ENCODE data around the gene MAP3K5.

Gene MAP3K5

DNA sequence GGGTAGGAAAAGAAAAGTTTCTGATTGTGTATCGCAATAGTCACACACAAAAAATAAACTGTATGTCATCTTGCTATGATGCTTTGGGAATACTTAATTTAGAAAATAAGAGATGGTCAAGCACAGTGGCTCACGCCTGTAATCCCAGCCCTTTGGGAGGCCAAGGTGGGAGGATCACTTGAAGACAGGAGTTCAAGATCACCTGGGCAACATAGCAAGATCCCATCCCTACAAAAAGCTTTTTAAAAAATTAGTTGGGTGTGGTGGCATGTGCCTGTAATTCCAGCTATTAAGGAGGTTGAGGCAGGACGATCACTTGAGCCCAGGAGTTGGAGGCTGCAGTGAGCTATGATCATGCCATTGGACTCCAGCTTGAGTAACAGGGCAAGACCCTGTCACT is 269.6 kb downstream of the MAP3K5 start:
- no peak overlapping the region for H3K18ac ChIP-seq (ENCODE audit: low read depth in 1 of 2, low read length in 2 of 2)
- H3K9ac ChIP-seq (ENCODE audit: low read length), result no peak overlapping the region
- WGBS, result 83% methylated on average over 2 of the region's 3 CpGs
- no peaks in the 10 kb centered on the region for H3K9me3 ChIP-seq (ENCODE audit: control insufficient read depth, low read length)
- H3K27ac ChIP-seq (ENCODE audit: low read length, poor library complexity, severe bottlenecking), result no peak overlapping the region
- no peak overlapping the region for H2BK5ac ChIP-seq (ENCODE audit: low read depth, low read length, poor library complexity, severe bottlenecking)
- peaks cover 5% of the 10 kb centered on the region for H3K4me1 ChIP-seq (ENCODE audit: control insufficient read depth, insufficient read depth, low read depth, low read length)
- H2BK15ac ChIP-seq (ENCODE audit: low read depth, poor library complexity, severe bottlenecking), result no peak overlapping the region
- no peak overlapping the region for H2AFZ ChIP-seq (ENCODE audit: low read depth, low read length)
- no peak overlapping the region for H3K4me3 ChIP-seq (ENCODE audit: insufficient read depth in 1 of 2, low read depth in 1 of 2, low read length in 2 of 2)
- no peaks in the 10 kb centered on the region for H3K79me1 ChIP-seq (replicated peaks; ENCODE audit: low read length, poor library complexity, severe bottlenecking)
- H2BK12ac ChIP-seq (ENCODE audit: low read length in 2 of 2), result no peak overlapping the region
- peaks cover 2 to 8% of the 10 kb centered on the region in 2 experiments for H3K27me3 ChIP-seq (ENCODE audit: control insufficient read depth in 1 of 2, insufficient read depth in 1 of 2, low read length in 2 of 2)
- H3K23ac ChIP-seq (ENCODE audit: low read length in 2 of 2), result no peak overlapping the region
- no peak overlapping the region for H3K14ac ChIP-seq (ENCODE audit: low read length in 2 of 2)
- no peak overlapping the region for H2AK5ac ChIP-seq (ENCODE audit: low read length, severe bottlenecking)
- no peaks in the 10 kb centered on the region for H3K36me3 ChIP-seq (ENCODE audit: control insufficient read depth in 1 of 2, insufficient read depth in 2 of 2, low read depth in 1 of 2, low read length in 2 of 2)
- H3K4me2 ChIP-seq (ENCODE audit: low read length, poor library complexity, severe bottlenecking), result no peak overlapping the region
- H4K8ac ChIP-seq (ENCODE audit: low read length), result no peak overlapping the region
- DNase-seq, result no peak
- H2BK120ac ChIP-seq (ENCODE audit: low read depth, low read length), result no peak overlapping the region
- H4K91ac ChIP-seq (ENCODE audit: low read length), result no peak overlapping the region
- H3K4ac ChIP-seq (ENCODE audit: low read depth in 1 of 2, low read length in 2 of 2), result no peak overlapping the region

DNA sequence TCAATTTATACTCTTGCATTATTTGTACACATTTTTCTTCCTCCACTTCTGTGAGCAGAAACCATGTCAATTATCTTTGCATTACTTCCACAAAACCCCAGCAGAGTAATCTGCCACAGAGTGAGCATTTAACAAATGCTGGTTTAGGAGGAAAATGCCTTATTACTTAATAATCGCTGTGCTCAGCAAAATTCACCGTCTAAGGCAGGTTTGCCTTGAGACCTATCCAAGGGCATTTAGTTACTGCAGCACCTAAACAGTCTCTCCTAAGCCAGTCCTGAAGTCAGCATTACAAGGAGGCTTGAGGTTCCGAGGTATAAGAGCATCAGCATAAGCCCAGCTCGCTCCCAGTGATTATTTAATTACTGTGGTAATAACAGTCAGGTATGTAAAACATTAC is 270.4 kb downstream of the MAP3K5 start:
- WGBS, result 76% methylated on average over 3 of the region's 4 CpGs
- no peak overlapping the region for H2AFZ ChIP-seq (ENCODE audit: low read depth, low read length)
- H3K9ac ChIP-seq (ENCODE audit: low read length), result no peak overlapping the region
- H3K4me1 ChIP-seq (ENCODE audit: control insufficient read depth, insufficient read depth, low read depth, low read length), result peaks cover 5% of the 10 kb centered on the region
- no peak overlapping the region for H2BK120ac ChIP-seq (ENCODE audit: low read depth, low read length)
- H3K36me3 ChIP-seq (ENCODE audit: control insufficient read depth in 1 of 2, insufficient read depth in 2 of 2, low read depth in 1 of 2, low read length in 2 of 2), result no peaks in the 10 kb centered on the region
- no peak overlapping the region for H3K4me3 ChIP-seq (ENCODE audit: insufficient read depth in 1 of 2, low read depth in 1 of 2, low read length in 2 of 2)
- DNase-seq, result no peak
- H3K4ac ChIP-seq (ENCODE audit: low read depth in 1 of 2, low read length in 2 of 2), result no peak overlapping the region
- H3K18ac ChIP-seq (ENCODE audit: low read depth in 1 of 2, low read length in 2 of 2), result no peak overlapping the region
- no peaks in the 10 kb centered on the region for H3K79me1 ChIP-seq (replicated peaks; ENCODE audit: low read length, poor library complexity, severe bottlenecking)
- H2AK5ac ChIP-seq (ENCODE audit: low read length, severe bottlenecking), result no peak overlapping the region
- no peak overlapping the region for H3K4me2 ChIP-seq (ENCODE audit: low read length, poor library complexity, severe bottlenecking)
- no peaks in the 10 kb centered on the region for H3K9me3 ChIP-seq (ENCODE audit: control insufficient read depth, low read length)
- no peak overlapping the region for H2BK15ac ChIP-seq (ENCODE audit: low read depth, poor library complexity, severe bottlenecking)
- H3K27me3 ChIP-seq (ENCODE audit: control insufficient read depth in 1 of 2, insufficient read depth in 1 of 2, low read length in 2 of 2), result peaks cover 2 to 8% of the 10 kb centered on the region in 2 experiments
- no peak overlapping the region for H3K27ac ChIP-seq (ENCODE audit: low read length, poor library complexity, severe bottlenecking)
- no peak overlapping the region for H2BK12ac ChIP-seq (ENCODE audit: low read length in 2 of 2)
- no peak overlapping the region for H4K91ac ChIP-seq (ENCODE audit: low read length)
- H3K14ac ChIP-seq (ENCODE audit: low read length in 2 of 2), result no peak overlapping the region
- no peak overlapping the region for H3K23ac ChIP-seq (ENCODE audit: low read length in 2 of 2)
- H4K8ac ChIP-seq (ENCODE audit: low read length), result no peak overlapping the region
- H2BK5ac ChIP-seq (ENCODE audit: low read depth, low read length, poor library complexity, severe bottlenecking), result no peak overlapping the region

DNA sequence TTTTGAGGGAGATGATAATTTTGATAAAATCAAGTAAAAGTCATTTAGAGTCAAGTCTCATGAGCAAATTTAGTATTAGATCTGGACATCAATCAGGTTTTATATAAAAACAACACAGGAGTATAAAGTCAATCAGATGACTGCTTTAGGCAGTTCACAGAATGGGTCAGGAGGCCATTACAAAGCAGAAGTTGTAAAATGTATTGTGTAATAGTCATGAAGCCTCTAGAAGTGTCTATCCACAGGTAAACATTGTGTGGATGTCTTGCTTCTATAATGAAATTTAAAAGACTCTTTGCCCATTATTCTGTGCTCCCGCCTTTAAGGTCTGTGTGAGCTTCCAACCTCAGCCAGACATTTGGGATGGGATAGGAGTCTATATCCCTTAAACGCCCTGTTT is 270.9 kb downstream of the MAP3K5 start:
- H4K91ac ChIP-seq (ENCODE audit: low read length), result no peak overlapping the region
- H4K8ac ChIP-seq (ENCODE audit: low read length), result no peak overlapping the region
- no peak overlapping the region for H2BK5ac ChIP-seq (ENCODE audit: low read depth, low read length, poor library complexity, severe bottlenecking)
- H3K36me3 ChIP-seq (ENCODE audit: control insufficient read depth in 1 of 2, insufficient read depth in 2 of 2, low read depth in 1 of 2, low read length in 2 of 2), result no peaks in the 10 kb centered on the region
- H2AK5ac ChIP-seq (ENCODE audit: low read length, severe bottlenecking), result no peak overlapping the region
- no peak overlapping the region for H3K27ac ChIP-seq (ENCODE audit: low read length, poor library complexity, severe bottlenecking)
- no peak overlapping the region for H3K18ac ChIP-seq (ENCODE audit: low read depth in 1 of 2, low read length in 2 of 2)
- peaks cover 5% of the 10 kb centered on the region for H3K4me1 ChIP-seq (ENCODE audit: control insufficient read depth, insufficient read depth, low read depth, low read length)
- no peak for DNase-seq
- WGBS, result 71% methylated on average over 2 of the region's 2 CpGs
- no peak overlapping the region for H2BK120ac ChIP-seq (ENCODE audit: low read depth, low read length)
- H3K14ac ChIP-seq (ENCODE audit: low read length in 2 of 2), result no peak overlapping the region
- no peak overlapping the region for H2BK12ac ChIP-seq (ENCODE audit: low read length in 2 of 2)
- H3K4ac ChIP-seq (ENCODE audit: low read depth in 1 of 2, low read length in 2 of 2), result no peak overlapping the region
- H3K27me3 ChIP-seq (ENCODE audit: control insufficient read depth in 1 of 2, insufficient read depth in 1 of 2, low read length in 2 of 2), result peaks cover 2 to 8% of the 10 kb centered on the region in 2 experiments
- H3K79me1 ChIP-seq (replicated peaks; ENCODE audit: low read length, poor library complexity, severe bottlenecking), result no peaks in the 10 kb centered on the region
- no peaks in the 10 kb centered on the region for H3K9me3 ChIP-seq (ENCODE audit: control insufficient read depth, low read length)
- H3K23ac ChIP-seq (ENCODE audit: low read length in 2 of 2), result no peak overlapping the region
- no peak overlapping the region for H3K4me2 ChIP-seq (ENCODE audit: low read length, poor library complexity, severe bottlenecking)
- H3K4me3 ChIP-seq (ENCODE audit: insufficient read depth in 1 of 2, low read depth in 1 of 2, low read length in 2 of 2), result no peak overlapping the region
- H3K9ac ChIP-seq (ENCODE audit: low read length), result no peak overlapping the region
- H2AFZ ChIP-seq (ENCODE audit: low read depth, low read length), result no peak overlapping the region
- H2BK15ac ChIP-seq (ENCODE audit: low read depth, poor library complexity, severe bottlenecking), result no peak overlapping the region

DNA sequence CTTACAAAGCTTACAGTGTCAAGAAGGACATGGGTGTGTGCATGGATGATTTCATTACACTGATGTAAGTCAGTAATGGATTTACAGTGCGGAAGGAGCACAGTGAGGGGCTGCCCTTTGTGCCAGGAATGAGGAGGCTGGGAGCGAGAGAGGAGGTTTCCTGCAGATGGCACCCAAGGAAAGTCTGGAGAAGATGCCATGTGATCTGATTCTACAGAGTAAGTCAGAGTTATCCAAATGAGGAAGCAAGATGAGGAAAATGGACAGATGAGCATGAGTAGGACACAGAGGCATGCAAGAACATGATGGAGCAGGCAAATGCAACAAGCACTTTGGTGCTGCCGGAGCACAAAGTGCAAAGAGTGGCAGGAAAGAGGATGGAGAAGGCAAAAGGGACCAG is 271.8 kb downstream of the MAP3K5 start:
- no peak for DNase-seq
- H2AFZ ChIP-seq (ENCODE audit: low read depth, low read length), result no peak overlapping the region
- H3K4ac ChIP-seq (ENCODE audit: low read depth in 1 of 2, low read length in 2 of 2), result no peak overlapping the region
- H2BK12ac ChIP-seq (ENCODE audit: low read length in 2 of 2), result no peak overlapping the region
- no peak overlapping the region for H3K4me3 ChIP-seq (ENCODE audit: insufficient read depth in 1 of 2, low read depth in 1 of 2, low read length in 2 of 2)
- no peak overlapping the region for H4K8ac ChIP-seq (ENCODE audit: low read length)
- no peak overlapping the region for H3K18ac ChIP-seq (ENCODE audit: low read depth in 1 of 2, low read length in 2 of 2)
- H2BK120ac ChIP-seq (ENCODE audit: low read depth, low read length), result no peak overlapping the region
- H4K91ac ChIP-seq (ENCODE audit: low read length), result no peak overlapping the region
- no peak overlapping the region for H3K23ac ChIP-seq (ENCODE audit: low read length in 2 of 2)
- no peak overlapping the region for H2AK5ac ChIP-seq (ENCODE audit: low read length, severe bottlenecking)
- H2BK15ac ChIP-seq (ENCODE audit: low read depth, poor library complexity, severe bottlenecking), result no peak overlapping the region
- H3K27me3 ChIP-seq (ENCODE audit: control insufficient read depth in 1 of 2, insufficient read depth in 1 of 2, low read length in 2 of 2), result peaks cover 0 to 8% of the 10 kb centered on the region in 2 experiments
- no peaks in the 10 kb centered on the region for H3K9me3 ChIP-seq (ENCODE audit: control insufficient read depth, low read length)
- WGBS, result 96% methylated on average over 3 of the region's 3 CpGs
- no peaks in the 10 kb centered on the region for H3K79me1 ChIP-seq (replicated peaks; ENCODE audit: low read length, poor library complexity, severe bottlenecking)
- no peak overlapping the region for H3K9ac ChIP-seq (ENCODE audit: low read length)
- no peaks in the 10 kb centered on the region for H3K36me3 ChIP-seq (ENCODE audit: control insufficient read depth in 1 of 2, insufficient read depth in 2 of 2, low read depth in 1 of 2, low read length in 2 of 2)
- no peaks in the 10 kb centered on the region for H3K4me1 ChIP-seq (ENCODE audit: control insufficient read depth, insufficient read depth, low read depth, low read length)
- H3K4me2 ChIP-seq (ENCODE audit: low read length, poor library complexity, severe bottlenecking), result no peak overlapping the region
- no peak overlapping the region for H3K27ac ChIP-seq (ENCODE audit: low read length, poor library complexity, severe bottlenecking)
- no peak overlapping the region for H3K14ac ChIP-seq (ENCODE audit: low read length in 2 of 2)
- H2BK5ac ChIP-seq (ENCODE audit: low read depth, low read length, poor library complexity, severe bottlenecking), result no peak overlapping the region
